Right ventricle myocardium inferior (tissue), 1 donor: ENCODE measurements around the gene ACSL6. TPM values are rescaled to one million over a fixed set of nuclear protein-coding genes. Genes with fewer than 3 reads are reported as not detected.

Experiments
- ATAC-seq: fragments of 200-7000 bp; cut with Tn5 transposase; one replicate; pipeline ENCODE4 v1.9.1; 2020; ENCODE audit warnings: mild to moderate bottlenecking, moderate library complexity
- DNase-seq: peaks from one replicate; pipeline ENCODE4 v3.0.0; 2021; ENCODE audit errors: missing footprints
- intact Hi-C: fragments of 100-400 bp; cut with DNase I; formaldehyde crosslinking; loops from one replicate; pipeline ENCODE4 v1.11.0; 2022
- total RNA-seq: library from RNA; stranded (reverse); fragmentation: NEBNext Ultra II Directional; extraction: Animal tissue kit (Norgen Biotek cat#: 25700); gene quantifications from one replicate; pipeline ENCODE4 v1.2.1, GENCODE V29; 2021
- donor health status: DM: no; HTN: yes; CAD: no; lungs with severe emphysema.

ACSL6 gene
- total RNA-seq, 1 donor from 2014 or later = 3.4 TPM

- intact Hi-C loops = no loop called here
- DNase-seq = no peak
- ATAC-seq = no peak
These were observed 8.5 kb upstream of the ACSL6 start for GRCh38 chr5:132019857-132020555.

- intact Hi-C loops = no loop called here
- DNase-seq = no peak
- ATAC-seq = no peak
These were observed 7.9 kb upstream of the ACSL6 start for GRCh38 chr5:132019337-132019736.

DNA sequence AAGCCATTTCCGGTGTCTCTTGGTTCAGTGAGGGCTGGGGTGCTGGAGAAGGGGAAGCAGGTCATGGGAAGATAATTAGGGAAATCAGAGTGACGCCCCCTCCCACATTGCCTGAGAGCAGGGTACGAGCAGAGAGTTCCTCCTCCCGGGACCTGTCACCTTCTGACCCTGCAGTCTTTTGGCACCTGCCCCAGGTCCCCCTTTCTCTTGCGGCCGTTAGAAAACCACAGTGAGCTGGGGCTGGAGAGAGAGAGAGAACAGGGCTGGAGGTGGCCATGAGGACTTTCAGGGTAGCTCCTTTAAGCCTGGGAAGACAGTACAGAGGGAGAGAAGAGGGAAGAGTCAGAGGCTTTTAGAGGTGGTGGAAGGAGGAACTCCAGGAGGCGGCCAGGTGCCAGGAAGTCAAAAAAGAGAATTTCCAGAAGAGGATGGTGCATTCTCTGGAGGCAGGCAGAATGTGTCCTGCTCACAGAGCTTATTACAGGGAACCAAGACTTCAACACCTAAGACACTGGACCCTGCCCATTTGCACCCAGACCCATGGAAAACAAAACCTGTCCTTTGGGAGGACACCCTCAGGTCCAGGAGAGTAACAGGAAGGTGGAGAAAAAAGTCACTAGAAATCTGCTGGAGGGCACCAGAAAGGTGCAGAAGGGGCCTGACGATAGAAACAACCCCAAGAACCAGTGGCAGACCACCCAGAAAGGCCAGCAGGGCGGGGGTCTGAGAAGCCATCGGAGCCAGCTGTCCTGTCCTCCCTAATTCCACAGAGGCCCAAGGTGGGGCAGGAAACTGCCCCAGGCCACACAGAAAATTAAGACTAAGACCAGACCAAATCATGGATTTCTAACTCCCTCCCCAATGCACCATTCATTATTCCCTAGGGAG lies 6.5 kb upstream of the ACSL6 start:
- ATAC-seq (no peak), DNase-seq (no peak)
- intact Hi-C loops = no loop called here

DNA sequence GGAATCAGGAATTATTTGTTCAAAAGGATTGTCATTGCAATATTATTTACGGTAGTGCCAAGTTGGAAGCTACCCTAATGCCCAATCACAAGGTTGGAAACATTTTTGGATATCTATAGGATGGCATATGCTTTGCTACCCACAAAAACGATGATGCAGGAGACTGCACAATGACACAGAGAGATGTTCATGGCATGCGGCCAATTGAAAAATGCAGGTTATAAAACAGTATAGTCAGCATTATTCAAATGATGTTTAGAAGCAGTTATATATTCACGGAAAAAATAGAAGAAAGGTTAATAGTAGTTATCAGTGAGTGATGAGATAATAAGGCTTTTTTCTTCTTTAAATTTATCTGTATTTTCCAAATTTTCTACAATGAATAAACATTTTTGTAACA lies 5.9 kb upstream of the ACSL6 start:
- DNase-seq (no peak), ATAC-seq (no peak)
- intact Hi-C loops = no loop called here

DNA sequence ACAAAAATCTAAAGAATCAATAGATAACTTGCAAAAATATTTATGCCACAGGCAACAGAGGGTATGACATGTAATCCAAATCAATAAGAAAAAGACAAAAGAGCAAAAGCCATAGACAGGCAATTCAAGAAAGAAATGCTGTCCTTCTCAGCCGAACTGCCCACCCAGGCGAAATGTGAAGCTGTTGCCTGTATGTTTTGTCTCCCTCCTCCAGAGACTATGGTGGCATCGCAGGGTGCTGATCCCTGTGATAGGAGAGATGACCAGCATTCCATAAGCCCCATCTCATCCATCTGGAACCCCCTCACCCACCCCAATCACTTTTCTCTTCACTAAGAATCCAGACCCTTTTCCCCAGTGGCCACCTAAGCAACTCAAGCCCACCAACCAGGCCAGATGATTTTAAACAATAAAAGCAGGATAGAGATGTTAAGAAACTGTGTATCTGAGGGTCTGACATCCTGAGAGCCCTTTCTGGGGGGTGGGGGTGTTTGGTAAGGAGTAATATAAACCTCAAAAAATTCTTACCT lies 5.3 kb upstream of the ACSL6 start:
- no peak for DNase-seq
- ATAC-seq = no peak
- intact Hi-C loops = no loop called here

- no peak for DNase-seq
- intact Hi-C loops = no loop called here
- ATAC-seq = no peak
These were observed 2.3 kb upstream of the ACSL6 start for GRCh38 chr5:132013711-132014110.

DNA sequence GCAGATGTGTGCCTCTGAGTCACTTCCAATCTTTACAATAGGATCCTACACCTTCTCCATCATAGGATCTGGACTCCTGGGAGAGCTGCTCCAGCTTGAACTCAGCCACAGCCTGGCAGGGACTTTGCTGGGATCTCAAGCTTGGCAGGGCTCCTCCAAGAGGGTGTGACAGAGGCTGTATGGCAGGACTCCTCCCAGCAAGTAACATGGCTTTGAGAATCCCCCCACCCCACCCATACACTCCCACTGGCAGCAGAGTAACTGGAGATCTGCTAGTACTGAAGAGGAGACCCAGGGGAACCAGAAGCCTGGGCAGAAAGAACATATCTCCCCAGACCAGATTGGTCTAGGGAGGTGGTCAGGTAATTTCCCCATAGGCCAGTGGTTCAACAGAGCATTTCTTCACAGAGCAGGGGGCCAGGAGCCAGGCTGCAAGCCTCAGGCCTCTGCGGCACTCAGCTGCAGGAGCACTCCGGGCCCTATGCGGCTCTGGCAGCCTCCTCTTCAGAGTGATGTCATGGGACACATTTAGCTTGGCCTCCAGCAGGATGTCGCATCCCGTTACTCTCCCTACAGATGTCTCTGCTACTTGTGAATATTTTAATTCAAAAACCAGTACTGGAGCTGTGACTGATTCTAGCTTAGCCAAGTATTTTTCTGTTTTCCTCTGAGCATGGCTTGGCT lies 1.7 kb upstream of the ACSL6 start:
- ATAC-seq = peak; percentile 54
- DNase-seq = no peak
- intact Hi-C loops = no loop called here

- intact Hi-C loops = no loop called here
- peak; percentile 60 for ATAC-seq
These were observed 1.0 kb upstream of the ACSL6 start for GRCh38 chr5:132012371-132013005.

GRCh38 chr5:132010989-132011621 lies 353 bp downstream of the ACSL6 start:
- intact Hi-C loops = no loop called here
- no peak for ATAC-seq

More at GRCh38 chr5:132012371-132013005, 1.0 kb upstream of the ACSL6 start:
- DNase-seq = no peak

GRCh38 chr5:132010645-132010988 lies 841 bp downstream of the ACSL6 start:
- intact Hi-C loops = no loop called here
- ATAC-seq (no peak), DNase-seq (no peak)

More at GRCh38 chr5:132010989-132011621, 353 bp downstream of the ACSL6 start:
- DNase-seq = no peak

- no peak for ATAC-seq
- intact Hi-C loops = loop anchor here (10.0 kb wide), 1 partner anchor 585 kb away; no protein-coding TSS in a partner anchor
- no peak for DNase-seq
These were observed 1.6 kb downstream of the ACSL6 start for GRCh38 chr5:132009706-132010405.

- intact Hi-C loops = loop anchor here (10.0 kb wide), 1 partner anchor 584 kb away; no protein-coding TSS in a partner anchor
- ATAC-seq (no peak), DNase-seq (no peak)
These were observed 2.3 kb downstream of the ACSL6 start for GRCh38 chr5:132008961-132009680.

GRCh38 chr5:132008163-132008473 lies 3.3 kb downstream of the ACSL6 start:
- ATAC-seq (no peak), DNase-seq (no peak)
- intact Hi-C loops = loop anchor here (10.0 kb wide), 1 partner anchor 583 kb away; no protein-coding TSS in a partner anchor

DNA sequence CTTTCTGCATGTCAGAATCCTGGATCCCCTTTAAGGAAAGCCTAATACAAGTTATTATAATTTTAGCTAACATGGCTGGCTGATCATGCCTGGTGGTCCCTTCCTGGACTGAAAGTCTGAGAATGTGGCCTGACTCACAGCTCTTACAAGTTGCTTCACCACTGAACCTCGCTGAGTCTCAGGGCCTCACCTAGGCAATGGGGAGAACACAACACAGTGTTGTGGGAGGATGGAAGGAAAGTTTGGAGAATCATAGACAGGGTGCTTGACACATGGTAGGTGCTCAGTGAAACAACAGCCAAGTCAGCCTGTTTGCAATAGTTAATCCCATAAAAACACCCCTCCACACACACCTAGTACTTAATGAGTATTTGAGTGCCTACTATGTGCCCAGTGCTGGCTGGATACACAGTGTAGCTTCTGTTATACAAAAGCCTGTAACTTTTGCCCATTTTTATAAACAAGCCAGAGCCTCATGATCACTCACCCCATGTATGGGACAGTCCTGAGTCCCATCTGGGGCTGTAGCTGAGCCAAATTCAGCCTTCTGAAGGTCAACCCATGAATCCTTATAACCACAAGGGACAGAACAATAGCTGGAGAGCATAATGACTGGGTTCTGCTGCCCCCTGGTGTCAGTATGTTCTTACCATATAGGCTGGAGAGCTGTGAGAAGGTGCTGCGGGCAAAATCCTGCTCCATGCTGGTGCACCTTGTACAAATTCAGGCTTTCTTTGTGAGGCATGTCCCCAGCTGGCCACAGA lies 3.9 kb downstream of the ACSL6 start:
- ATAC-seq = peak; percentile 70
- peak; percentile 72 for DNase-seq
- intact Hi-C loops = loop anchor here (2.0 to 10.0 kb wide), 3 partner anchors 197 to 583 kb away; no protein-coding TSS in a partner anchor

DNA sequence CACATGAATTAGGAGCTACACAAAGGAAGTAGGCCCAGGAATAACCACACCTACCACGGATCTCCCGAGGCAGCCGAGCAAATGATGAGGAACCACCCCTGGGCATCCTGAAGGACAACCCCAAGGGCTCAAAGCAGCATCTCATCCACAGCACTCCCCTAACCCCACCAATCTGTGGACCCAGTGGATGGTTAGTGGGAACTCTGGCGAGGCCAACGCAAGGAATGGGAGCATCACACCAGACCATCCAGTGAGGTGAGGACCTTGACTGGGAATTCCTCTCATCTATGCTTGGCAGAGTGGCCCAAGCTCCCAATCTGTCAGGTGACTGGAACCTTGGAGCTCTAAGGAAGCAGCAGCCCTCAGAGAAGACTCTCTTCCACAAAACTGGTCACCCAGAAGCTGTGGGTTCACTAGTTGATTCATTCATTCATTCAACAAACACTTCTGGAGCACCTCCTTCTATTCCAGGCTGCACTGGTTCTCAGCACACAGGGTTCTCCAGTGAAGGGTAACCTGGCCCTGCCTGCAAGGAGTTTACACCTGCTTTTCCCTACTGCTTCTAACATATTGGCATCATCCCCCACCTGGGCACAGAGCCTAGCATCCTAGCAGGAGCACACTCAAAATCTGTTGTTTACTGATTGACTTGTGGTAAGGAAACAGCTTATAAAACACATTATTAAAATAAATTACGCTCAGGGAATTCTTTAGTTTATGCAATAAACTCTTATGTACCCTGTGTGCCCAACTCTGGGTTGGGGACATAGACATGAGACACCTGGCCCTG lies 4.9 kb downstream of the ACSL6 start:
- ATAC-seq (no peak), DNase-seq (no peak)
- intact Hi-C loops = loop anchor here (2.0 to 10.0 kb wide), 3 partner anchors 196 to 582 kb away; no protein-coding TSS in a partner anchor

DNA sequence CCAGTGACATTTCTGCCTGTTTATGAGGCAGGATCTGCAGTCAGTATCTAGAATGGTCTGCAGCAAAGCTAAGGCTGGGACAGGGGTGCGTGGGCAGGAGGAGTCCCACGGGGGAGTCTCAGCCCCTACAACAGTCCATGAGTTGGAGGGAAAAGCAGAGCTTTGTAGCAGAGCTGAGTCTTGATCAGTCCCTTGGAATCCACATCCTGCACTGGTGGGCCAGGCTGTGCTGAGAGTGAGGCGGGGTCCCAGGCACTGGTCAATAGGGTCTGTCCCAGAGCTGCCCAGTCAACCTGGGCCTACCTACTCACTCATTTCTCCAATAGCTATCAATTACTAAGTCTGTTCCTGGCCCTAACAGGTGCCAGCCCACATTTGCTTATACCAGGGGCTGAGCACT lies 5.9 kb downstream of the ACSL6 start:
- DNase-seq (no peak), ATAC-seq (no peak)
- intact Hi-C loops = loop anchor here (10.0 kb wide), 1 partner anchor 581 kb away; no protein-coding TSS in a partner anchor
